HG02852 (cell line): ENCODE results near the gene PPIA.
"Not testable (repeated sequence)": the region's sequence is repeated elsewhere in the genome, so short reads cannot be mapped to it uniquely, and the experiment has no call there.

Experiments used
- ATAC-seq: cut with Tn5 transposase; IDR thresholded peaks from one replicate; pipeline ENCODE4 v1.9.1; 2021; ENCODE audit warnings: mild to moderate bottlenecking, moderate library complexity; ENCODE audit not compliant: unreplicated experiment

Gene PPIA

GRCh38 chr7:44784364-44784763, 12.1 kb upstream of the PPIA start:
- ATAC-seq, result no peak

DNA sequence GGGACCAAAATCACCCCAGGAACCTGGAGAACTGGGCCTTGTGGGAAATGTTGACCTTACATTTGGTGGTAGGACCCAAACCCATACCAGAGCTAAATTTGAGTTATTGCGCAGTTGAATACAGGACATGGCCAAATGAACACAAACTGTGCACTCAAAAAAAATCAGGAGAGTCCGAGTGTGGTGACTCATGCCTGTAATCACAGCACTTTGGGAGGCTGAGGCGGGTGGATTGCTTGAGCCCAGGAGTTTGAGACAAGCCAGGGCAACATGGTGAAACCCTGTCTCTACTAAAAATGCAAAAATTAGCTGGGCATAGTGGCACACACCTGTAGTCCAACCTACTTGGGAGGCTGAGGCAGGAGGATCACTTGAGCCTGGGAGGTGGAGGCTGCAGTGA, 11.3 kb upstream of the PPIA start:
- ATAC-seq, result not testable (repeated sequence)

- ATAC-seq, result peak; percentile 51
Measured at GRCh38 chr7:44787041-44787440, 9.4 kb upstream of the PPIA start.

- no peak for ATAC-seq
Measured at GRCh38 chr7:44787762-44788161, 8.7 kb upstream of the PPIA start.

GRCh38 chr7:44789990-44790389, 6.5 kb upstream of the PPIA start:
- ATAC-seq, result no peak

- ATAC-seq, result no peak
Measured at GRCh38 chr7:44791278-44792219, 4.9 kb upstream of the PPIA start.

GRCh38 chr7:44793919-44794318, 2.6 kb upstream of the PPIA start:
- ATAC-seq, result no peak

GRCh38 chr7:44794331-44794730, 2.1 kb upstream of the PPIA start:
- no peak for ATAC-seq

DNA sequence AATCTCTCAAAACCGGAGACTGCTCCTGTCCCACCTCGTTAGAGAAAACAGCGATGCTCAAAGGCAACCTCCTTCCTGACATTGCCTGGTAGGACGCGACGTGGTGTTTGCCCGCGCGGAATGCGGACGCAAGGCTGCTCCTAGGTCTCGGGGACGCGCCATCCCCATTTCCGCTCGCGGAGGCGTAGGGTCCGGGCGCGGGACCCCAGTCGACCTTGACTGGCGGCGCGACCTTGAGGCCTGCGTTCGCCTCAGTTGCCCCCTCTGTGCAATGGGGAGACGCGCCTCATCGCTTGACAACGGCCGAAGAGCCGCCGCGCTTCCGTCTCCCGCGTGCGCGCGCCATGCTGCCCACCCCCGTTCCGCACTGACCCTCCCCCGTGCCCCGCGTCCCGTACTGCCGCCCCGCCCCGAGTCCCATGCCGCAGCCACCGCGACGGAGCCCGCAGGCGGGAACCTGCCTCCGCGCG, 412 bp upstream of the PPIA start:
- peak; percentile 25 for ATAC-seq

GRCh38 chr7:44797329-44798258, 1.1 kb downstream of the PPIA start:
- peak; percentile 43 for ATAC-seq

- no peak for ATAC-seq
Measured at GRCh38 chr7:44798649-44799305, 2.3 kb downstream of the PPIA start.

DNA sequence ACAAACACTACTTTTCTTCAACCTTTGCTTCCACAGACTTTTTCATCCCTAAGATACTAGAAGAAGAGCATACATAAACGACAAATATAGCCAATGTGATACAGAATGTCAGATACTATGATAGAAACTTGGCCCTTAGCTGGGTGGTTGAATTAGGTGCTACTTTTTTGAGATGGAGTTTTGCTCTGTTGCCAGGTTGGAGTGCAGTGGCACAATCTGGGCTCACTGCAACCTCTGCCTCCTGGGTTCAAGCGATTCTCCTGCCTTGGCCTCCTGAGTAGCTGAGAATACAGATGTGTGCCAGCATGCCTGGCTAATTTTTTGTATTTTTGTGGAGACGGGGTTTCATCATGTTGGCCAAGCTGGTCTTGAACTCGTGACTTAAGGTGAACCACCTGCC, 3.5 kb downstream of the PPIA start:
- ATAC-seq, result no peak

DNA sequence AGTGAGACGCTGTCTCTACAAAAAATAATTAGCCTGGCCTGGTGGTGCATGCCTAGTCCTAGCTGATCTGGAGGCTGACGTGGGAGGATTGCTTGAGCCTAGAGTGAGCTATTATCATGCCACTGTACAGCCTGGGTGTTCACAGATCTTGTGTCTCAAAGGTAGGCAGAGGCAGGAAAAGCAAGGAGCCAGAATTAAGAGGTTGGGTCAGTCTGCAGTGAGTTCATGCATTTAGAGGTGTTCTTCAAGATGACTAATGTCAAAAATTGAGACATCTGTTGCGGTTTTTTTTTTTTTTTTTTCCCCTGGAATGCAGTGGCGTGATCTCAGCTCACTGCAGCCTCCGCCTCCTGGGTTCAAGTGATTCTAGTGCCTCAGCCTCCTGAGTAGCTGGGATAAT, 5.4 kb downstream of the PPIA start:
- no peak for ATAC-seq

DNA sequence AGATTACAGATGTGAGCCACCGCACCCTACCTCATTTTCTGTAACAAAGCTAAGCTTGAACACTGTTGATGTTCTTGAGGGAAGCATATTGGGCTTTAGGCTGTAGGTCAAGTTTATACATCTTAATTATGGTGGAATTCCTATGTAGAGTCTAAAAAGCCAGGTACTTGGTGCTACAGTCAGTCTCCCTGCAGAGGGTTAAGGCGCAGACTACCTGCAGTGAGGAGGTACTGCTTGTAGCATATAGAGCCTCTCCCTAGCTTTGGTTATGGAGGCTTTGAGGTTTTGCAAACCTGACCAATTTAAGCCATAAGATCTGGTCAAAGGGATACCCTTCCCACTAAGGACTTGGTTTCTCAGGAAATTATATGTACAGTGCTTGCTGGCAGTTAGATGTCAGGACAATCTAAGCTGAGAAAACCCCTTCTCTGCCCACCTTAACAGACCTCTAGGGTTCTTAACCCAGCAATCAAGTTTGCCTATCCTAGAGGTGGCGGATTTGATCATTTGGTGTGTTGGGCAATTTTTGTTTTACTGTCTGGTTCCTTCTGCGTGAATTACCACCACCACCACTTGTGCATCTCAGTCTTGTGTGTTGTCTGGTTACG, 6.0 kb downstream of the PPIA start:
- ATAC-seq, result no peak

- ATAC-seq, result not testable (repeated sequence)
Measured at GRCh38 chr7:44803828-44804519, 7.5 kb downstream of the PPIA start.

DNA sequence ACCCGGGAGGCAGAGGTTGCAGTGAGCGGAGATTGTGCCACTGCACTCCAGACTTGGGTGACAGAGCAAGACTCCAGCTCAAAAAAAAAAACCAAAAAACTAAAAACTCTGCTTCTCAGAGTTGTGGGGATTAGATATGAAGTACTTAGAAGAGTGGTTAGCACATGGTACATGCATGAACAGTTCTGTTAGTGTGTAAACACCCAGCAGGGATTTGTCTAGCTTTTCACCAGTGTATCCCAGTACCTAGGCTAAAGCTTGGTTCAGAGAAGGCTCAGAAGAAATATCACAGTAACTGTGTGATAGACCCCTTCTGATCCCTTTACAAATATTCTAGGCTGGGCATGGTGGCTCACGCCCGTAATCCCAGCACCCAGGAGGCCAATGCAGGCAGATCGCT, 9.5 kb downstream of the PPIA start:
- no peak for ATAC-seq

GRCh38 chr7:44808914-44809393, 12.5 kb downstream of the PPIA start:
- ATAC-seq, result no peak

DNA sequence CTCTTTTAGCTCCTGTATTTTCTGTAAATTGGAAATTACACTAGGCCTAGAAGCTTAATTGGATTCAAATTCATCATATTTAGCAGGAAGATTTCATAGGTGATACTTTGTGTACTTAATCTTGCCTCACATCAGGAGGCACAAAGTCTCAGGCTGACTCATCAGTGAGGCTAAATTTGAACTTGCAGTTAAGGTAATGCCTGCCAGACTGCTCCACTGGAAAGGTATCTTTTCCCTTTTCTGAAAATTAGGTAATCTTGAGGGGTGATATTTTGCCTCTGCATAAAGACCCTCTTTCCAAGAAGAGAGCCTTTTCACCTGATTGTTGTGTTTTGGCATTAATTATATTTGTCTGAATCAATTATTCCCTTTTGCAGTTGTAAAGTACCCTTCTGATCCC, 14.6 kb downstream of the PPIA start:
- no peak for ATAC-seq

DNA sequence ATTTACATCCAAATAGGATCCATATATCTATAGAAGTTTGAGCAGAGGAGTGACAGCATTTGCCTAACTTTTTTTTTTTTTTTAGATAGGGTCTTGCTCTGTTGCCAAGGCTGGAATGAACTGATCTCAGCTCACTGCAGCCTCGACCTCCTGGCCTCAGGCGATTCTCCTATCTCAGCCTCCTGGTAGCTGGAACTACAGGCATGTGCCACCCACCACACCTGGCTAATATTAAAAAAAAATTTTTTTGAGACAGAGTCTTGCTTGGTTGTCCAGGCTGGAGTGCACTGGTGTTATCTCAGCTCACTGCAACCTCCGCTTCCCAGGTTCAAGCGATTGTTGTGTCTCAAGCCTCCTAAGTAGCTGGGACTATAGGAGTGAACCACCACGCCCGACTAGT, 15.1 kb downstream of the PPIA start:
- no peak for ATAC-seq

GRCh38 chr7:44814919-44815318, 18.4 kb downstream of the PPIA start:
- no peak for ATAC-seq
